HepG2 (cell line): ENCODE measurements around the gene EPS8L3.
"Not testable (repeated sequence)": the region's sequence is repeated elsewhere in the genome, so short reads cannot be mapped to it uniquely, and the experiment has no call there.

Source experiments
- ISL2 ChIP-seq: sonication (generic); formaldehyde crosslinking; IDR thresholded peaks from 2 replicates; pipeline ENCODE4 v1.5.0; 2020; ENCODE audit warnings: missing genetic modification reagents
- KAT2B ChIP-seq: fragments of 150-350 bp; IDR thresholded peaks from 2 replicates; pipeline ENCODE4 v1.6.1; 2014; ENCODE audit warnings: low read depth, low read length, borderline replicate concordance
- MEIS1 ChIP-seq: sonication (generic); formaldehyde crosslinking; IDR thresholded peaks from 2 replicates; pipeline ENCODE4 v1.9.0; 2021; ENCODE audit warnings: mild to moderate bottlenecking, missing genetic modification reagents, moderate library complexity, borderline replicate concordance
- RFX5 ChIP-seq: IDR thresholded peaks from 2 replicates; pipeline ENCODE4 v1.6.1; 2011; ENCODE audit warnings: low read depth, low read length, improper control_type of control experiment
- ZBTB8A ChIP-seq: sonication (generic); formaldehyde crosslinking; IDR thresholded peaks from 2 replicates; pipeline ENCODE4 v1.4.0; 2020; ENCODE audit warnings: mild to moderate bottlenecking, low read depth, missing genetic modification reagents, borderline replicate concordance
- TF ChIP-seq, protein P1 (sequence below): IDR thresholded peaks from 2 replicates; pipeline ENCODE4 v1.6.1; 2016; ENCODE audit warnings: missing compliant biosample characterization, missing genetic modification reagents, borderline replicate concordance
- TF ChIP-seq, protein P2 (sequence below): IDR thresholded peaks from 2 replicates; pipeline ENCODE4 v1.6.1; 2012; ENCODE audit warnings: low read depth, low read length, improper control_type of control experiment

DNA sequence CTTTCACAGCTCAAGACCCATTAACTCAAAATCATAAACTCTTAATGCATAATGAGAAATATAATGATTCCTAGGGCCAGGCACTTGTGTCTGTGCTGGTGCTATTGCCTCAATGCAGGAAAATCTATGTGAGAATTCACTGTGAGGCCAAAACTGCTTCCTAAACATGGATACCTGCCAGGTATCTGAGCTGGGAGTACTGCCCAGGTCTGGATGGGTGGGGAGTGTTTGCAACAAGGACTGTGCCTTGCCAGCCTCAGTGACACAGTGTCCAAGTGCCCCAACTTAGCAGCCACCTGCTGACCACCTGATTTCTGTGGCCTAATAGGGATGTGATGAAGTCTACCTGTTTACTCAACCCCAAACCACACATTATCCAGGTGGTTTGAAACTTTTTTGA is 53.9 kb downstream of the EPS8L3 start:
- not testable (repeated sequence) for TF ChIP-seq ISL2 (CRISPR knock-in tag); MEIS1 (CRISPR knock-in tag); RFX5; KAT2B; ZBTB8A
- TF ChIP-seq, protein P1, sequence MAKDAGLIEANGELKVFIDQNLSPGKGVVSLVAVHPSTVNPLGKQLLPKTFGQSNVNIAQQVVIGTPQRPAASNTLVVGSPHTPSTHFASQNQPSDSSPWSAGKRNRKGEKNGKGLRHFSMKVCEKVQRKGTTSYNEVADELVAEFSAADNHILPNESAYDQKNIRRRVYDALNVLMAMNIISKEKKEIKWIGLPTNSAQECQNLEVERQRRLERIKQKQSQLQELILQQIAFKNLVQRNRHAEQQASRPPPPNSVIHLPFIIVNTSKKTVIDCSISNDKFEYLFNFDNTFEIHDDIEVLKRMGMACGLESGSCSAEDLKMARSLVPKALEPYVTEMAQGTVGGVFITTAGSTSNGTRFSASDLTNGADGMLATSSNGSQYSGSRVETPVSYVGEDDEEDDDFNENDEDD (CRISPR knock-in tag) = not testable (repeated sequence)
- TF ChIP-seq, protein P2, sequence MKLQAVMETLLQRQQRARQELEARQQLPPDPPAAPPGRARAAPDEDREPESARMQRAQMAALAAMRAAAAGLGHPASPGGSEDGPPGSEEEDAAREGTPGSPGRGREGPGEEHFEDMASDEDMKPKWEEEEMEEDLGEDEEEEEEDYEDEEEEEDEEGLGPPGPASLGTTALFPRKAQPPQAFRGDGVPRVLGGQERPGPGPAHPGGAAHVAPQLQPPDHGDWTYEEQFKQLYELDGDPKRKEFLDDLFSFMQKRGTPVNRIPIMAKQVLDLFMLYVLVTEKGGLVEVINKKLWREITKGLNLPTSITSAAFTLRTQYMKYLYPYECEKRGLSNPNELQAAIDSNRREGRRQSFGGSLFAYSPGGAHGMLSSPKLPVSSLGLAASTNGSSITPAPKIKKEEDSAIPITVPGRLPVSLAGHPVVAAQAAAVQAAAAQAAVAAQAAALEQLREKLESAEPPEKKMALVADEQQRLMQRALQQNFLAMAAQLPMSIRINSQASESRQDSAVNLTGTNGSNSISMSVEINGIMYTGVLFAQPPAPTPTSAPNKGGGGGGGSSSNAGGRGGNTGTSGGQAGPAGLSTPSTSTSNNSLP = not testable (repeated sequence)
